HL-60 (cell line): ENCODE data around the gene ABCD1.

ENCODE experiments used
- CTCF ChIP-seq: IDR thresholded peaks from one replicate; pipeline ENCODE4 v1.5.1; 2011; ENCODE audit warnings: low read length, control low read depth, inconsistent platforms; ENCODE audit not compliant: insufficient read depth
- GABPA ChIP-seq: IDR thresholded peaks from 2 replicates; pipeline ENCODE4 v1.6.1; 2012; ENCODE audit warnings: low read depth
- POLR2AphosphoS5 ChIP-seq: IDR thresholded peaks from 2 replicates; pipeline ENCODE4 v1.6.1; 2012; ENCODE audit warnings: low read depth

- TF ChIP-seq CTCF (no peak), POLR2AphosphoS5 (no peak), GABPA (no peak)
Observed at GRCh38 chrX:153701706-153702105, 22.9 kb upstream of the ABCD1 start.
